T-helper 2 cell treated with Interferon-gamma antibody and Interleukin-4, amounts not matched to agents 5 μg/mL and 100 μg/mL, for 36 hours (primary cell): ENCODE measurements around the gene CSRP1.

Experiments
- DNase-seq: peaks from one replicate; pipeline ENCODE4 v3.0.0; 2021; ENCODE audit warnings: low spot score
- H3K27ac Mint-ChIP-seq: one replicate; pipeline ENCODE4 v1.8.0; 2021; ENCODE audit warnings: mild to moderate bottlenecking, mixed read lengths
- H3K27me3 Mint-ChIP-seq: one replicate; pipeline ENCODE4 v1.8.0; 2021; ENCODE audit warnings: low read depth, mixed read lengths
- H3K36me3 Mint-ChIP-seq: one replicate; pipeline ENCODE4 v1.8.0; 2021; ENCODE audit warnings: low read depth, mixed read lengths
- H3K4me1 Mint-ChIP-seq: one replicate; pipeline ENCODE4 v1.8.0; 2021; ENCODE audit warnings: low read depth, mixed read lengths
- H3K4me3 Mint-ChIP-seq: one replicate; pipeline ENCODE4 v1.8.0; 2022; ENCODE audit warnings: mild to moderate bottlenecking, moderate library complexity, mixed read lengths
- H3K9me3 Mint-ChIP-seq: one replicate; pipeline ENCODE4 v1.8.0; 2021; ENCODE audit warnings: mixed read lengths

CSRP1 gene

DNA sequence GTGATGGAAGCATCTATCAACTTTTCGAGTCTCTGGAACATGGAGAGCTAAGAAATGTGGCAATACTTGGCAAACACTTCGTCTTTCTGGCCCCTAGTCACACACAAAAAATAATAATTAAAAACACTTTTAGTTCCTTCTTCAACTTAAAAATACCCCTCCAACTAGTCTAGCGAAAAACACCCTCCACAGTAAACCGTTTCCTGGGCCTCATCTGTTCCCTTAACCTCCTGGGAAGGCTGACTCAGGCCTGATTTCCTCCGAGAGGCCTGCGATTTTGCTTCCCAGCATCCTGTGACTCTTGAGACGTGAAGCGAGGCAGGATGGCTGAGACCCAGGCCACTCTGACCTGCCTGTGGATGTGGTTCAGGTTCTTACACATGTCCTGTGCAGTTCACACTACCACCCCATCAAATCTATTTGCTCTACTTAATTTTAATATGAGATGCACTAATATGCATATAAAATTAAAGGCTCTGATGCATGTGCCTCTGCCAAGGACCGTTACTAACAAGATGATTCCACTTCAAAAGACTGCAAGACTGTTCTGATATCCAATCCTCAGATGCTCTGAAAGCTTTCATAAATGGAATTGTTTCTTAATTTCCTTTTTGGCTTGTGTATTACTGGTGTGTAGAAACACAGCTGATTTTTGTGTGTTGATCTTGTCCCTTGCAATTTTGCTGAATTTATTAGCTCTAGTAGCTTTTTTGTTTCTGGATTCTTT lies 35.5 kb upstream of the CSRP1 start:
- H3K4me1 Mint-ChIP-seq = peaks cover 8% of the 10 kb centered on the region
- H3K9me3 Mint-ChIP-seq = no peaks in the 10 kb centered on the region
- no peaks in the 10 kb centered on the region for H3K36me3 Mint-ChIP-seq
- H3K4me3 Mint-ChIP-seq = no peak overlapping the region
- peaks cover 69% of the 10 kb centered on the region for H3K27me3 Mint-ChIP-seq
- no peak for DNase-seq
- H3K27ac Mint-ChIP-seq = no peak overlapping the region

DNA sequence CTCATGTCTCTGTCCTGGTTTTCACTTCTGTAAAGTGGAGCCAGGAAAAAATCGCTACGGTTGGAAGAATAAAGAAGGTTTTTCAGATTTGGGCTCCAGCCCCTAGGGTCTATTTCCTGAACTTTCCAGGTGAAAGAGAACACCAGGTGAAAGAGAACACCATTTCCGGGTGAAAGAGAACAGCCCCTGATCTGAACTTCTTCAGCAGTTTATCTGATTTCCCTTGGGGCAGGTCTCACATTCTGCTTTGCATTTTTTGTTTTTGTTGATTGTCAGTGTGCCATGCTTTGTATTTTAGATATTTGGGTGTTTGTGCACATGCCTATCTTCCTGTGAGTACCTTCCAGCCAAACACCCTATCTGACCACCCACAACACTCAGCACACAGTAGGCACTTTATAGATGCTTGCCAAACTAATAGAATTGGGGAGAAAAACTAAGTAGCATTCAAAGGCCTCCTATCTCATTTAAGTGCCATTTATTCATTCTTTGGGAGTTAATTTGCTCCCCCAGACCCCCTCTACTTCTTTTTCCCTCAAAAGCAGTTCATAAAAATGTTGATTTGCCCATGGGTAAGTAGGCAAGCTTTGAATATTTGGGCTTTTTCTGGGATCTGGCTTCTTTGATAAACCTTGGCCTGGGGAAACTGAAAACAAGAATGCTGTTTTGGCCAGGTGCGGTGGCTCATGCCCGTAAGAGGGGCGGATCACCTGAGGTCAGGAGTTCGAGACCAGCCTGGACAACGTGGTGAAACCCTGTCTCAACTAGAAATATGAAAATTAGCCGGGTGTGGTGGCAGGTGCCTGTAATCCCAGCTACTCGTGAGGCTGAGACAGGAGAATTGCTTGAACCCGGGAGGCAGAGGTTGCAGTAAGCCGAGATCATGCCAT lies 34.2 kb upstream of the CSRP1 start:
- peaks cover 83% of the 10 kb centered on the region for H3K27me3 Mint-ChIP-seq
- H3K36me3 Mint-ChIP-seq = no peaks in the 10 kb centered on the region
- DNase-seq = no peak
- H3K4me3 Mint-ChIP-seq = no peak overlapping the region
- H3K9me3 Mint-ChIP-seq = no peaks in the 10 kb centered on the region
- H3K27ac Mint-ChIP-seq = no peak overlapping the region
- H3K4me1 Mint-ChIP-seq = peaks cover 8% of the 10 kb centered on the region

DNA sequence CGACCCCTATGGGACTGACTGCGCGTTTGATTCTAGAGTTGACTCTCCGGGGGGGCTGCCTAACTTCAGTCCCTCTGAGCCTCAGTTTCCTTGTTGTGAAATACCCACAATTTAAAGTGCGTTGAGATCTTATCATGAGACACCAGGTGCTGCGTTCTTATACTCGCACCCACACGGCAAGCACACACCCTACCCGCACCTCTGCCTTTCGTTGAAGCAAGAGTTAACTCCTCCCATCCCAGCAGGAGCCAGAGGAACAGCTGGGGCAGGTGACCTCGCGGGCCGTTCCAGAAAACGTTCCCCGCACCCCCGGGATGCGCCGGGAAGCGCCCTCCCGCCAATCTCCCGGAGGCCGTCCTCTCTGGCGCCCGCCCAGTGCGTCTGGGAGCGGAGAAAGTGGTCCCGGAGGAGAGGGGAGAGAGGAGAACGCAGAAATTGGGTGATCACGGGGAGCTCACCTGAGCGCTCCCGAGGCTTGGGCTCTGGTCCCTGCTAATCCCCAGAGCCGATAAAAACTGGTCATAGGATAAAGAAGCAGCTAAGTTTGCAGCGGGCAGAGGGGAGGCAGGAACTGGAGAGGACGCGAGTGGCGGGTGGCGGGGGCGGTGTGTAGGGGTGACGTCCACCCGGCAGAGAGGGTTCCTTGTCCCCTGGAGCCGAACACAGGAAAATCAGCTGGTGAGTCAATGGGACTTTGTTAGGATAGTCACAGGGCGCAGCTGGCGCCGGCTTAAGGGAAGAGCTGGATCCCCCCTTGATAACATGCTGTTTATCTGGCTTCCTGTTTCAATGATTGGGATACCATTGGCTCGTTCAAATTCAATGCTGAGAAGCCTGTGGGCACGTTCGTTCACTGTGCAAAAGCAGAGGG lies 32.9 kb upstream of the CSRP1 start:
- Mint-ChIP-seq H3K4me1 (peaks cover 11% of the 10 kb centered on the region), H3K9me3 (no peaks in the 10 kb centered on the region), H3K4me3 (peak overlapping the region; percentile 18), H3K36me3 (no peaks in the 10 kb centered on the region), H3K27ac (no peak overlapping the region), H3K27me3 (peaks cover 80% of the 10 kb centered on the region)
- DNase-seq = no peak

DNA sequence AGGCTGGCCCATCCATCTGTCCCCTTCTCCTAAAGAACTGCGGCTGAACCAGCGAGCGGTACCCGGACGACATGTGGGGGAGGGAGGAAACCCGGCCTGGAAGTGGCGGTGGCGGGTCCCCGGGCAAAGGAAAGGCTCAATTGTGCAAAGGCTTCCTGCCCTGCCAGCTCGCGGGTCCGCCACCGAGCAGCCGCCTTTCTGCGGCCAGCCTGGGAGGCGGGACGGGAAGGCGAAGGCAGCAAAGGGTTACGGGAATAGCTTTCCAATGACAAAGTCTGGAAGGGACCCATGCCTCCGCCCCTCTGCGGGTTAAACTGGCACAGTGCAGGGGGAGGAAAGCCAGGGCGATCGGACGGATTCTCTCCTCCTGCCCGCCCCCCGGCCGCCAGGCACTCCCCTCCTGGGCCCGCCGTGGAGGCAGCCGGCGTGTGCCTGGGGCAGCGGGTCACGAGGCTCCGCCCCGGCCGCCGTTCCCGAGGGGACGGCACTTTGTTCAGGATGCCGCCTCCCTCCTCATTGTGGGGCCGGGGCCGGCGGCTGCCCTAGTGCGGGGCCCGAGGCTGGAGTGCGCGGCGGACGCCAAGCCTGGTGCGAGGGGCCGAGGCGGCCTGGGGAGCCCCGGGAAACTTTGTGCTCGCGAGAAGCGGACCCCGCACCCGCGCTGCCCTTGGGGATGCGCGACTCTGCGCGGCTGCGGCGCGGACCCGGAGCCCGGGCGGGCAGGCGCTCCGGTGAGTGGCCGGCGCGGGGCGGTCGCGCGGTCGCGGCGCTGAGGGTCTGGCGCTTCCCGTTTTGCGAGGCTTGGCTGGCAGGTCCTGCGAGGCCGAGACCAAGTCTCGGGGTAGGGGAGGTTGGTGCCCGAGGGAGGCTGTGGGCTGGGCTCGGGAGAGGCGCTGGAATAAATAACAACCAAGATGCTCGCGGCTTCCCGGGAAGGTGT lies 32.0 kb upstream of the CSRP1 start, which contains the start of gene NAV1:
NAV1 (plus strand) TSS at position 516 of the 940 bp plus-strand sequence. CDS start 83,758 bp downstream, outside the sequence.
- H3K27ac Mint-ChIP-seq = no peak within 1 kb of the TSS
- DNase-seq = no peak
- peaks cover 13% of the 10 kb centered on the region for H3K4me1 Mint-ChIP-seq
- peaks cover 72% of the 10 kb centered on the region for H3K27me3 Mint-ChIP-seq
- no peaks in the 10 kb centered on the region for H3K36me3 Mint-ChIP-seq
- no peaks in the 10 kb centered on the region for H3K9me3 Mint-ChIP-seq
- H3K4me3 Mint-ChIP-seq = peak within 1 kb of the TSS; percentile 63

DNA sequence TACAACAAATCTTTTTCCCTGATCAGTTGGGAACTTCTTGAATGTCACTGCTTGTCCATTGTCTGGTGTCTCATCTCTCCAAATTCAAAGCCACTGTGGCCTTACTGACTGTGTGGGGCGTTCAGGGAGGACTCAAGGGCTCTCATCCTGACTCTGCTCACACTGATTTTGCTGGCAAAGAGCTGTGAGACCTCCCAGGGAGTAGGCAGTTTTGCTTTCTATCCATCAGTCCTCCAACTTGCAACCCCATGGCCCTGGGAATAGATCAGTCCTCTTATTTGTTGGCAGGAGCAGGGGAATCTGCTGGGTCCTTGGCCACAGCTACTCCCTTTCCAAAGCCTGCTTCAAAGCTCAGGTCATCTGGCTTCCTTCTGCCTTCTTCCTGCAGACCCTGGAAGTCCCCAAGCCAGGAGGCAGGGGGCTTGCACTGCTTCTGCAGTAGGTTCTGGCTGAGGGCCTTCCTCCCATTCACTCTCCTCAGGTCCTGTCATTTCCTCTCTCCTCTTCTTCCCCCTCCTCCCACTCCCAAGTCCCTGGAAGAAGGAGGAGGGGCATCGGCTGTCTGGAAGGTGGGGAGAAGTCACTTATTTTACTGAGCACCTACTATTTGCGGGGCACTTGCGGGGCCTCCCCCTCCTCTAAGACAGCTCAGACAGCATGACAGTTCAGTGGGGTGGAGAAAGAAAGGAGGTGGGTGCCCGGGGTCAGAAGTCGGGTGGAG lies 31.1 kb upstream of the CSRP1 start:
- Mint-ChIP-seq H3K27me3 (peaks cover 67% of the 10 kb centered on the region), H3K27ac (no peak overlapping the region), H3K4me3 (peak overlapping the region; percentile 63), H3K36me3 (no peaks in the 10 kb centered on the region), H3K9me3 (no peaks in the 10 kb centered on the region), H3K4me1 (peaks cover 13% of the 10 kb centered on the region)
- no peak for DNase-seq

DNA sequence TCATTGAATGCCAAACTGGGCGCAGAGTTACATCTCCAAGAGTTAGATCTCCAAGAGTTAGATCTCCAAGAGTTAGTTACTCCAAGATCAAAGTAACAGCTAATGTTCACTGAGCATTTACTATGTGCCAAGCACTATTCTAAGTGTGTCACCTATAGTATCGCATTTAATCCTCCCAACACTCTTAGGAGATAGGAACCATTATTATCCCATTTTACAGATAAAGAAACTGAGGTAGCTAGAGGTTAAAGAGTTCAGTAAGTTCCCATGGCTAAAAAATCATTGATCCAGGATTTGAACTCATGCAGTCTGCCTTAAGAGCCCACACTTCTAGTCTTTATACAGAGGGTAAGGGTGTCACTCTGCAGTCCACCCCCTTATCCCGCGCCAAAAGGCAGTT lies 30.5 kb upstream of the CSRP1 start:
- Mint-ChIP-seq H3K4me1 (peaks cover 13% of the 10 kb centered on the region), H3K36me3 (no peaks in the 10 kb centered on the region), H3K27me3 (peaks cover 62% of the 10 kb centered on the region), H3K4me3 (no peak overlapping the region), H3K27ac (no peak overlapping the region), H3K9me3 (no peaks in the 10 kb centered on the region)
- no peak for DNase-seq

DNA sequence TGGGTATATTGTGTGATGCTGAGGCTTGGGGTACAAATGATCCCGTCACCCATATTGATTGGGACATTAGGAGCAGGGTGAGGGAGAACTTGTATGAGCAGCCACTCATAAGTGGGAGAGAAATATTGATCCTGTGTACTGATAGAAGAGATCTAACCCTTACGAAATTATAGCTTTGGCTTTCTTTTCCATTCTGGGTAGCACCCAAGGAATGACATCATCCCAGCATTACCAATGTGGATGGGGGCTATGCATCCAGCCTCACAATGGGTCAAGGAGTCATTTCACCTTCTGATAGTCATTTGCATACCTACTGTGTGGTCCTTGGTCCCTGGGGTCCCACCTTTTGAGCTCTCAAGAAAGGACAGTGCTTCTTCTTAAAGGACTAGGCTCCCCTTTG lies 30.1 kb upstream of the CSRP1 start:
- no peak overlapping the region for H3K27ac Mint-ChIP-seq

DNA sequence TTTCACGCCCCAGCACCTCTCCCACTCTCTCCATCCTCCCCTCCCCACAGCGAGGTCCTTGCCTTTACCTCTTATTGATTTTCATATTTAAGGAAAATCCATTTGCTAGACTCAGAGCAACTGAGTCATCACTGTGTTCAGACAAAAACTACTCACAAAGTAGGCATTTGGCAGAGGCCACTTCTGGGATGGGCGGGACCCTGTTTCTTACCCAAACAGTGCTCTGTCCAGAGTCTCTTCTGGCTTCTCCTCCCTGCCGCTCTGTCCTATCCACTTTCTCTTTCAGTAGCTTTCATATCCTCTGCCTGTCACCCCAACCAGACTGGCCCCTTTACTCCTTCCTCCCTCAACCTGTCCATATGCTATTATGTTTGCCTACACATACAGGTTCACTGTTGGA lies 29.6 kb upstream of the CSRP1 start:
- peaks cover 53% of the 10 kb centered on the region for H3K27me3 Mint-ChIP-seq
- no peaks in the 10 kb centered on the region for H3K9me3 Mint-ChIP-seq
- H3K27ac Mint-ChIP-seq = no peak overlapping the region
- no peak overlapping the region for H3K4me3 Mint-ChIP-seq
- no peaks in the 10 kb centered on the region for H3K36me3 Mint-ChIP-seq
- DNase-seq = no peak
- peaks cover 13% of the 10 kb centered on the region for H3K4me1 Mint-ChIP-seq

More for the DNA sequence above, 30.1 kb upstream of the CSRP1 start:
- no peak for DNase-seq
- H3K4me3 Mint-ChIP-seq = no peak overlapping the region
- no peaks in the 10 kb centered on the region for H3K9me3 Mint-ChIP-seq
- H3K36me3 Mint-ChIP-seq = no peaks in the 10 kb centered on the region
- peaks cover 13% of the 10 kb centered on the region for H3K4me1 Mint-ChIP-seq
- peaks cover 58% of the 10 kb centered on the region for H3K27me3 Mint-ChIP-seq

DNA sequence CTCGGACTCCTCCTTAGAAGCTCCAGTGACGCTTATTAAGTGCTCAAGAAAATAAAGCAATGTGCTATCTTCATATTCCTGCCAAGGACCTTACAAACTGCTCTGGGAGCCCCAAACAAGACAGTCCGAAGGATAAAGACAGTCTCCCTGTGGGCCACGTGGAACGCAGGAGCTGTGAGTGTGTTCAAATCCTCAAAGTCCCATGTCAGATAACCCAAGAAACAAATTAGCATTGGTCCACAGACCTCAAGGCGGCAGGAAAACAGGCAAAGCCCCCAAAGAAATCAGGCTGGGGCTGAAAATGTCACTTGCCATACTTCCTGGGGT lies 29.0 kb upstream of the CSRP1 start:
- H3K9me3 Mint-ChIP-seq = no peaks in the 10 kb centered on the region
- peaks cover 48% of the 10 kb centered on the region for H3K27me3 Mint-ChIP-seq
- no peaks in the 10 kb centered on the region for H3K36me3 Mint-ChIP-seq
- no peak for DNase-seq
- H3K4me1 Mint-ChIP-seq = peaks cover 13% of the 10 kb centered on the region
- H3K27ac Mint-ChIP-seq = no peak overlapping the region
- no peak overlapping the region for H3K4me3 Mint-ChIP-seq

DNA sequence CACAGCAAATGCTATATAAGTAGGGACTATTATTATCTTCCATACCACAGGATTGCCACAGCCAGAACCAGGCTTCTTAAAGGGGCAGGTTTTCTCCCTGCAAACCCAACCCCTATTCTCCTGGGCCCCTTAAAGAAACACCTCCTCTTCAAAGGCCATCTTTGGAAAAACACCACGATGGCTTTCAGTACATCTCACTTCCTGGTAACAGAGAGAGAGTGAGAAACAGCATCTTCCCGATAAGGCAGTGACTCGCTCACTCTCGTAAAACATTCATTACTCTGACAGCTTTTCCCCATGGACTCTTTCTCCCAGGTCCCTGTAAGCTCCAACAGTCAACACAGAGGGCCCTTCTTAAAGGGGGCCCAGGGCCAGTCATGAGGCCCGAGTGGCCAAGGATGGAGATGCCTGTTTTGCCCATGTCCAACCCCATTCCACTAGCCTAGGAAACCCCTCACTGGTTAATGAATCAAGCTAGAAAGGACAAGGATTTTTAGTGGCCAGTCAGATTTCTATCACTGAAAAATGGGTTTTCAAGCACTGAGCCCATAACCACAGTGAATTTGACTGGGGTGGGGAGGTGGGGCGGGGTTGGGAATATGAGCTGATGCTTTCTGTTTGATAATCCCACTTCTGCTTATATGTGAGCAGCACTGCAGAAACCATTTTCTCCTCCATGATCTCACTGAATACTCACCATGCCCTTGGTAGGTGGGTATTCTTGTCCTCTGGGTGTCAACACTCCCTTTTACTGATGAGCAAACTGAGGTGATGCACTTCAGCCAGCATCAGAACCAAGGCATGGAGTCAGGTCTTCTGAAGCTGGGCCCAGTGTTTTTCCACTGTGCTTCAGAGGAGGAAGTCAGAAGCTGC lies 28.4 kb upstream of the CSRP1 start:
- Mint-ChIP-seq H3K27me3 (peaks cover 42% of the 10 kb centered on the region), H3K4me3 (no peak overlapping the region), H3K9me3 (no peaks in the 10 kb centered on the region), H3K4me1 (peaks cover 13% of the 10 kb centered on the region), H3K27ac (no peak overlapping the region), H3K36me3 (no peaks in the 10 kb centered on the region)
- DNase-seq = no peak

DNA sequence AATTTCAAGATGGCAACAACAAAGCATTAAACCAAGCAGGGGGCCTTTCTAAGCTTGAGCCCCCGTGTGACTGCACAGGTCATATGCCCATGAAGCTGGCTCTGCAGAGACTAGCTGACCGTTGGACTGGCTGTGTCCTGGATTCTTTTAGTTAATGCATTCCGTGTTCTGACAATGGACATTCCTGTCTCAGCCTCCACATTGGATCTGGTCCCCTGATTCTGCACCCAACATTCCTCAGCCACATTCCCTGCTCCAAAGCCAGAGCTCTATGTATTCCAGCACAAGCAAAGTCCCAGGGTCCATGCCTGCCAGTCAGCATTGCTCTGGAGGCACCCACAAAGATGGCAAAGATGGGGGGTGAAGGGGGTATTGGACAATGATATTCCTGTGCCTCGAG lies 26.9 kb upstream of the CSRP1 start:
- Mint-ChIP-seq H3K4me1 (peaks cover 11% of the 10 kb centered on the region), H3K27ac (no peak overlapping the region), H3K9me3 (no peaks in the 10 kb centered on the region), H3K36me3 (peaks cover 1% of the 10 kb centered on the region), H3K4me3 (no peak overlapping the region), H3K27me3 (peaks cover 31% of the 10 kb centered on the region)
- DNase-seq = no peak
